Activated CD8-positive, alpha-beta T cell treated with anti-CD3 and anti-CD28 coated beads for 36 hours (primary cell): ENCODE results near the gene GLIS2. TPM values are rescaled to one million over a fixed set of nuclear protein-coding genes. Genes with fewer than 3 reads are reported as not detected.

Source experiments
- ATAC-seq: fragments of 200-7000 bp; cut with Tn5 transposase; one replicate; pipeline ENCODE4 v1.10.0; 2021; ENCODE audit warnings: mild to moderate bottlenecking, moderate library complexity
- CTCF ChIA-PET: fragments of 350-600 bp; sonication (Branson Sonifier 250); formaldehyde crosslinking; loops from one replicate; lab custom pipeline; 2021; ENCODE audit warnings: antibody characterized with exemption; lab: Charles Lee
- POLR2A ChIA-PET: fragments of 350-600 bp; sonication (Branson Sonifier 250); formaldehyde crosslinking; loops from one replicate; lab custom pipeline; 2021; ENCODE audit warnings: antibody characterized with exemption; lab: Charles Lee
- DNase-seq: peaks from one replicate; pipeline ENCODE4 v3.0.0-alpha.2; 2020
- H3K27ac Mint-ChIP-seq: one replicate; pipeline ENCODE4 v1.8.0; 2021; ENCODE audit warnings: mild to moderate bottlenecking, mixed read lengths
- H3K27me3 Mint-ChIP-seq: one replicate; pipeline ENCODE4 v1.8.0; 2021; ENCODE audit warnings: mixed read lengths
- H3K36me3 Mint-ChIP-seq: one replicate; pipeline ENCODE4 v1.8.0; 2021; ENCODE audit warnings: low read depth, mixed read lengths
- H3K4me1 Mint-ChIP-seq: one replicate; pipeline ENCODE4 v1.8.0; 2021; ENCODE audit warnings: low read depth, mixed read lengths
- H3K4me3 Mint-ChIP-seq: one replicate; pipeline ENCODE4 v1.8.0; 2021; ENCODE audit warnings: mild to moderate bottlenecking, moderate library complexity, mixed read lengths
- H3K9me3 Mint-ChIP-seq: one replicate; pipeline ENCODE4 v1.8.0; 2021; ENCODE audit warnings: mixed read lengths
- intact Hi-C: fragments of 100-400 bp; cut with micrococcal nuclease; formaldehyde crosslinking; loops from one replicate; pipeline ENCODE4 v1.10.0; 2022
- total RNA-seq, 2 experiments: library from RNA; stranded (reverse); gene quantifications; one replicate each; pipeline ENCODE4 v1.2.3, GENCODE V29; 2021
- TF ChIP-seq, protein P1 (sequence below): fragments of 200-600 bp; IDR thresholded peaks from one replicate; pipeline ENCODE4 v1.8.0; 2022; ENCODE audit warnings: antibody characterized with exemption, mild to moderate bottlenecking

Gene GLIS2
- total RNA-seq, 2 experiments from 2014 or later, result 0.49 to 0.77 TPM

DNA sequence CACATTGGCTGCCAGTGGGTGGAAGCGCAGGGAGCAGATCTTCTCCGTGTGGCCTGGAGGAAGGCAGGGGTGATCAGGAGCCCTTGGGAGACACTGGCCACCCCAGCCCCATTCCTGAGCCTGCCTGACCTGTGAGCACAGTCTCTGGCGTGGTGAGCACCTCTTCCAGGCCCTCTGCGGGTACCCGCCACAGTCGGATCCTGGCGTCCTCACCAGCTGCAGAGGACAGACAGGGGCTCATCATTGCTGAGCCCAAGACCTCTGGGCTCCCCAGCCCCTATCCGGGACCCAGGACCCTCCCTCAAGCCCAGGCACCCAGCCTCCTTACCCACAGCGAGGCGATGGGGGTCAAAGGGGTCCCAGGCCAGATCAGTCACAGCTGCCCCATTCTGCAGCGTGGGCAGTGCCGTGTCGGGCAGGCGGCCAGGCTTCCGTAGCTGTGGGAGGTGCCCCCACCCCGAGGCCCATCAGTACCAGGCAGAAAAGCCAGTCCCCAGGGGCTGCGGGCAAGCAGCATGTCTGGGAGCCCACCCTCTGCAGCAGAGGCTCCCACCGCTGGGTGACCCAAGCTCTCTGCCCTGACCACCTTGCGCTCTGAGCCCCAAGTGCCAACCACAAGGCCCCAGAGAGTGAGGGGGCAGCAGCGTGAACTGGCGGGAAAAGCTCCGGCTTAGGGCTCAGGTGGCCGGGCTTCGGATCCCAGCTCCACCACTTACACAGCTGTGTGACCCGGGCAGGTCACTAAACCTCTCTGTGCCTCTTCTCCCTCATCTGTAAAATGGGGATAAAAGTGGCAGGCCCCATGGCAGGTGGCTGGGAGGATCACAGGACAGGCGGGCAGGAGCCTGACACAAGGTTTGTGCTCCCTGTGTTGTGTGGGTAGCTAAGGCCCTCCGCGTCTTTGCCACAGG, 45.4 kb downstream of the GLIS2 start:
- Mint-ChIP-seq H3K4me3 (no peak overlapping the region), H3K4me1 (no peaks in the 10 kb centered on the region), H3K9me3 (no peaks in the 10 kb centered on the region), H3K36me3 (peaks cover 11% of the 10 kb centered on the region), H3K27ac (no peak overlapping the region), H3K27me3 (no peaks in the 10 kb centered on the region)
- POLR2A ChIA-PET, result interaction anchor here (1.0 to 1.4 kb wide), 3 partner anchors 10 to 54 kb away, joined by 3 to 4 read pairs (median 3); no protein-coding TSS in a partner anchor
- CTCF ChIA-PET, result interaction anchor here (1.0 kb wide), 1 partner anchor 42 kb away, joined by 4 read pairs; no protein-coding TSS in a partner anchor
- no peak for ATAC-seq
- no peak for DNase-seq
- TF ChIP-seq, protein P1, sequence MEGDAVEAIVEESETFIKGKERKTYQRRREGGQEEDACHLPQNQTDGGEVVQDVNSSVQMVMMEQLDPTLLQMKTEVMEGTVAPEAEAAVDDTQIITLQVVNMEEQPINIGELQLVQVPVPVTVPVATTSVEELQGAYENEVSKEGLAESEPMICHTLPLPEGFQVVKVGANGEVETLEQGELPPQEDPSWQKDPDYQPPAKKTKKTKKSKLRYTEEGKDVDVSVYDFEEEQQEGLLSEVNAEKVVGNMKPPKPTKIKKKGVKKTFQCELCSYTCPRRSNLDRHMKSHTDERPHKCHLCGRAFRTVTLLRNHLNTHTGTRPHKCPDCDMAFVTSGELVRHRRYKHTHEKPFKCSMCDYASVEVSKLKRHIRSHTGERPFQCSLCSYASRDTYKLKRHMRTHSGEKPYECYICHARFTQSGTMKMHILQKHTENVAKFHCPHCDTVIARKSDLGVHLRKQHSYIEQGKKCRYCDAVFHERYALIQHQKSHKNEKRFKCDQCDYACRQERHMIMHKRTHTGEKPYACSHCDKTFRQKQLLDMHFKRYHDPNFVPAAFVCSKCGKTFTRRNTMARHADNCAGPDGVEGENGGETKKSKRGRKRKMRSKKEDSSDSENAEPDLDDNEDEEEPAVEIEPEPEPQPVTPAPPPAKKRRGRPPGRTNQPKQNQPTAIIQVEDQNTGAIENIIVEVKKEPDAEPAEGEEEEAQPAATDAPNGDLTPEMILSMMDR, result no peak
- intact Hi-C loops, result no loop called here

DNA sequence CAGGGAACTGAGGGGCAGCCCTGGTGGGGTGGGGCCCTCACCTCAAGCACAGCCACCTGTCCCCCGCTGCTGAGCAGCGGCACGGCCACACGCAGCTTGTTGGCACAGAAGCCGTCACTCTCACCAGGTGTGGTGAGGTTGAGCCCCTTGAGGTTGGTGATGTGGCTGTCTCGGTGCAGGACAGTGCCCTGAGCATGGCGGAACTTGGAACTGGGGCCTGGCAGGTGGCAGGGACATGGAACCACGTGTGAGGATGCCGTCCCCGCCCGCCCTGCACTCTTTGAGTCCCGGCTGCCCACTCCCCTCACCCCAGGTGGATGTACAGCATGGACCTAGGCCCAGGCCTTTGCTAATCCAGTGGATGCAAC, 46.1 kb downstream of the GLIS2 start:
- Mint-ChIP-seq H3K4me1 (no peaks in the 10 kb centered on the region), H3K36me3 (peaks cover 11% of the 10 kb centered on the region), H3K27ac (no peak overlapping the region), H3K27me3 (no peaks in the 10 kb centered on the region), H3K4me3 (no peak overlapping the region), H3K9me3 (no peaks in the 10 kb centered on the region)
- ChIA-PET POLR2A (interaction anchor here (1.0 to 1.4 kb wide), 3 partner anchors 10 to 53 kb away, joined by 3 to 4 read pairs (median 3); no protein-coding TSS in a partner anchor), CTCF (interaction anchor here (1.0 kb wide), 1 partner anchor 41 kb away, joined by 4 read pairs; no protein-coding TSS in a partner anchor)
- DNase-seq, result no peak
- intact Hi-C loops, result no loop called here
- no peak for ATAC-seq
- TF ChIP-seq, protein P1, result no peak

DNA sequence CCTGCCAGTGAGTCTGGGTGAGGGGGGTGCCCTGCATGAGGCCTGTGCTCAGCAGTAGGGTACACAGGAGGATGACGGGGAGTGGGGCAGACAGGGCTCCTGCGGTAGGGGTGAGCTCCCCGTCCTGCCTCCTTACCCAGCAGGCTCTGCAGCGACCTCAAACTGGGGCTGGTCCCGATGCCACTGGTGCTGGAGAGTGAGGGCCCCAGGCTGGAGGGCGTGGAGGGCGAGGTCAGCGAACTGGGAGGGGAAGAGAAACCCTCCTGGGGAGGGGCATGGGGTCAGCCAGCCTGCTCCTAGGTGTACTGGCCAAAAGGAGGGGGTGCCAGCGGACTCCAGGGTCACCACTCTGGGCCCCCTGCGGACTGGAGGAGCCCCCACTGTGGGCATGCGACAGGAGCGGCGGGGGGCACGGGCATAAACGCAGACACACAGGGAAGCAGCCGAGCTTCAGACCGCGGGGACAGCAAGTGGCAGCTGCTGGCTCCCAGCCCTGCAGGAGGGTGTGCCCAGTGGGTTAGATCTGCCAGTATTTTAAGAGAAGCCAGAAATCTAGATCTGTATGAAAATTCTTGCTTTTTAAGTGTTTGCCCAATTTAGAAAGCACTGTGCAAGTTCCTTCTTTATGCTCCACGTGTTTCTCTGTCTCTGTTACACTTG, 46.7 kb downstream of the GLIS2 start:
- Mint-ChIP-seq H3K9me3 (no peaks in the 10 kb centered on the region), H3K4me1 (no peaks in the 10 kb centered on the region), H3K4me3 (no peak overlapping the region), H3K27ac (no peak overlapping the region), H3K36me3 (peaks cover 11% of the 10 kb centered on the region), H3K27me3 (no peaks in the 10 kb centered on the region)
- intact Hi-C loops, result no loop called here
- CTCF ChIA-PET, result interaction anchor here (1.0 kb wide), 1 partner anchor 41 kb away, joined by 4 read pairs; no protein-coding TSS in a partner anchor
- DNase-seq (no peak), ATAC-seq (no peak)
- POLR2A ChIA-PET, result interaction anchor here (1.4 kb wide), 1 partner anchor 11 kb away, joined by 3 read pairs; no protein-coding TSS in a partner anchor
- TF ChIP-seq, protein P1, result no peak

DNA sequence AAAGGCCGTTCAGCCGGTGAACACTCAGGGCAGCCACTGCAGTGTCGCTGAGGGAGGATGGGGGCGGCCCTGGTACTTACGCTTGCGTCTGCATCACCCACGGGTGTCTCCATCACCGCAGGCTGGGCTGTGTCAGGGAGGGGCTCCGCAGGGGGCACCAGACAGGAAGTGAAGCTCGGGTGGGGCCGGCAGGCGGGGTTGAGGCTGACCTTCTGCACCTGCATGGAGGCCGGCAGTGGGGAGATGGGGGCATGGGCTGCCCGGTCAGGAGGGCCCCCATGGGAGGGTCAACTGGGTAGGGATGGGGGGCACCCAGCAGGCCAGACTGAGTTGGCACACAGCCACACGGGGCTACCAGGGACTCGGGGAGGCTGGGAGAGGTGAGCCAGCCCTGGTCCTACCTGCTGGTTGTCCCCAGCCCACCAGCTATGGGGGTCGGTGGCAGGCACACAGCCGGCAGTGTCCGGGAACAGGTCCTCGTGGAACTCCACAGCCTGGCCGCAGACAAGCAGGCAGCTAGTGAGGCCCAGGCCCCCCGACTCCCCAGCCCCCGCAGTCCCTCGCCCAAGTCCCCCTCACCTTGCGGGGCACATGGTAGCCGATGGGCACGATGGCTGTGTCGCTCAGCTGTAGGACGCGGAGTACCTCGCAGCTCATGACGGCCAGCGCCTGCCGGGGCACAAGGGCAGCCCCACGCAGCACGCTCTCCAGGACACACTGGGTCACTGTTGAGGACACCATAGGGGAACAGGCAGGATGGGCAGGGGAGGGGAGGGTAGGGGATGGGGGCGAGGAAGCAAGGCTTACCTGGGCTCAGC, 48.5 kb downstream of the GLIS2 start:
- ChIA-PET POLR2A (interaction anchor here (1.0 to 1.4 kb wide), 2 partner anchors 10 to 64 kb away, joined by 3 read pairs; no protein-coding TSS in a partner anchor), CTCF (interaction anchor here (2.0 kb wide), 1 partner anchor 38 kb away, joined by 8 read pairs; no protein-coding TSS in a partner anchor)
- DNase-seq, result no peak

More for the DNA sequence above, 48.5 kb downstream of the GLIS2 start:
- ATAC-seq, result no peak
- Mint-ChIP-seq H3K9me3 (no peaks in the 10 kb centered on the region), H3K36me3 (peaks cover 8% of the 10 kb centered on the region), H3K27ac (no peak overlapping the region), H3K4me1 (no peaks in the 10 kb centered on the region), H3K4me3 (no peak overlapping the region), H3K27me3 (no peaks in the 10 kb centered on the region)
- TF ChIP-seq, protein P1, result no peak
- intact Hi-C loops, result no loop called here
